Measurements from ENCODE around the gene ROR1.

DNA sequence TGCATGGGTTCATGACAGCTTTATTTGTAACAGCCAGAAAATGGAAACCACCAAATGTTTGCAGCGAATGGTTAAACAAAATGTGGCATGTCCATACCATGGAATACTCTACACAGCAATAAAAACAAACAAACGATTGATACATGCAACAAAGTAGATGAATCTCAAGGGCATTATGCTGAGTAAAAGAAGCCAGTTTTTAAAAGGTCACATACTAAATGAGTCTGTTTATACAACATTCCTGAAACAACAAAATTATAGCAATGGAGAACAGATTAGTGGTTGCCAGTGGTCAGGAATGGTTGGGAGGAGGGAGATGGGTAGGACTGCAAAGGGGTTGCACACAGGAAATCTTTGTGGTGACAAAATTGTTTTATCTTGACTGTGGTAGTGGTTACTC, 227.2 kb downstream of the ROR1 start:
- TF ChIP-seq, protein P1, sequence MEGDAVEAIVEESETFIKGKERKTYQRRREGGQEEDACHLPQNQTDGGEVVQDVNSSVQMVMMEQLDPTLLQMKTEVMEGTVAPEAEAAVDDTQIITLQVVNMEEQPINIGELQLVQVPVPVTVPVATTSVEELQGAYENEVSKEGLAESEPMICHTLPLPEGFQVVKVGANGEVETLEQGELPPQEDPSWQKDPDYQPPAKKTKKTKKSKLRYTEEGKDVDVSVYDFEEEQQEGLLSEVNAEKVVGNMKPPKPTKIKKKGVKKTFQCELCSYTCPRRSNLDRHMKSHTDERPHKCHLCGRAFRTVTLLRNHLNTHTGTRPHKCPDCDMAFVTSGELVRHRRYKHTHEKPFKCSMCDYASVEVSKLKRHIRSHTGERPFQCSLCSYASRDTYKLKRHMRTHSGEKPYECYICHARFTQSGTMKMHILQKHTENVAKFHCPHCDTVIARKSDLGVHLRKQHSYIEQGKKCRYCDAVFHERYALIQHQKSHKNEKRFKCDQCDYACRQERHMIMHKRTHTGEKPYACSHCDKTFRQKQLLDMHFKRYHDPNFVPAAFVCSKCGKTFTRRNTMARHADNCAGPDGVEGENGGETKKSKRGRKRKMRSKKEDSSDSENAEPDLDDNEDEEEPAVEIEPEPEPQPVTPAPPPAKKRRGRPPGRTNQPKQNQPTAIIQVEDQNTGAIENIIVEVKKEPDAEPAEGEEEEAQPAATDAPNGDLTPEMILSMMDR (IDR thresholded peaks at IDR 0.05) = no peak
- TF ChIP-seq, protein P2, sequence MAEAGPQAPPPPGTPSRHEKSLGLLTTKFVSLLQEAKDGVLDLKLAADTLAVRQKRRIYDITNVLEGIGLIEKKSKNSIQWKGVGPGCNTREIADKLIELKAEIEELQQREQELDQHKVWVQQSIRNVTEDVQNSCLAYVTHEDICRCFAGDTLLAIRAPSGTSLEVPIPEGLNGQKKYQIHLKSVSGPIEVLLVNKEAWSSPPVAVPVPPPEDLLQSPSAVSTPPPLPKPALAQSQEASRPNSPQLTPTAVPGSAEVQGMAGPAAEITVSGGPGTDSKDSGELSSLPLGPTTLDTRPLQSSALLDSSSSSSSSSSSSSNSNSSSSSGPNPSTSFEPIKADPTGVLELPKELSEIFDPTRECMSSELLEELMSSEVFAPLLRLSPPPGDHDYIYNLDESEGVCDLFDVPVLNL (CRISPR knock-in tag; IDR thresholded peaks at IDR 0.05; ENCODE audit: borderline replicate concordance, low read depth) = no peak
- TF ChIP-seq, protein P3, sequence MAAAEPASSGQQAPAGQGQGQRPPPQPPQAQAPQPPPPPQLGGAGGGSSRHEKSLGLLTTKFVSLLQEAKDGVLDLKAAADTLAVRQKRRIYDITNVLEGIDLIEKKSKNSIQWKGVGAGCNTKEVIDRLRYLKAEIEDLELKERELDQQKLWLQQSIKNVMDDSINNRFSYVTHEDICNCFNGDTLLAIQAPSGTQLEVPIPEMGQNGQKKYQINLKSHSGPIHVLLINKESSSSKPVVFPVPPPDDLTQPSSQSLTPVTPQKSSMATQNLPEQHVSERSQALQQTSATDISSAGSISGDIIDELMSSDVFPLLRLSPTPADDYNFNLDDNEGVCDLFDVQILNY (CRISPR knock-in tag; IDR thresholded peaks at IDR 0.05) = no peak
- no peak for TF ChIP-seq CREB1 (CRISPR knock-in tag; IDR thresholded peaks at IDR 0.05)
- TF ChIP-seq, protein P4, sequence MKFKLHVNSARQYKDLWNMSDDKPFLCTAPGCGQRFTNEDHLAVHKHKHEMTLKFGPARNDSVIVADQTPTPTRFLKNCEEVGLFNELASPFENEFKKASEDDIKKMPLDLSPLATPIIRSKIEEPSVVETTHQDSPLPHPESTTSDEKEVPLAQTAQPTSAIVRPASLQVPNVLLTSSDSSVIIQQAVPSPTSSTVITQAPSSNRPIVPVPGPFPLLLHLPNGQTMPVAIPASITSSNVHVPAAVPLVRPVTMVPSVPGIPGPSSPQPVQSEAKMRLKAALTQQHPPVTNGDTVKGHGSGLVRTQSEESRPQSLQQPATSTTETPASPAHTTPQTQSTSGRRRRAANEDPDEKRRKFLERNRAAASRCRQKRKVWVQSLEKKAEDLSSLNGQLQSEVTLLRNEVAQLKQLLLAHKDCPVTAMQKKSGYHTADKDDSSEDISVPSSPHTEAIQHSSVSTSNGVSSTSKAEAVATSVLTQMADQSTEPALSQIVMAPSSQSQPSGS (CRISPR knock-in tag; IDR thresholded peaks at IDR 0.05; ENCODE audit: borderline replicate concordance, low read depth) = no peak
- TF ChIP-seq ESRRA (CRISPR knock-in tag; IDR thresholded peaks at IDR 0.05; ENCODE audit: borderline replicate concordance) = no peak
- no peak for TF ChIP-seq TCF7 (CRISPR knock-in tag; IDR thresholded peaks at IDR 0.05; ENCODE audit: low read depth)
- TF ChIP-seq, protein P5, sequence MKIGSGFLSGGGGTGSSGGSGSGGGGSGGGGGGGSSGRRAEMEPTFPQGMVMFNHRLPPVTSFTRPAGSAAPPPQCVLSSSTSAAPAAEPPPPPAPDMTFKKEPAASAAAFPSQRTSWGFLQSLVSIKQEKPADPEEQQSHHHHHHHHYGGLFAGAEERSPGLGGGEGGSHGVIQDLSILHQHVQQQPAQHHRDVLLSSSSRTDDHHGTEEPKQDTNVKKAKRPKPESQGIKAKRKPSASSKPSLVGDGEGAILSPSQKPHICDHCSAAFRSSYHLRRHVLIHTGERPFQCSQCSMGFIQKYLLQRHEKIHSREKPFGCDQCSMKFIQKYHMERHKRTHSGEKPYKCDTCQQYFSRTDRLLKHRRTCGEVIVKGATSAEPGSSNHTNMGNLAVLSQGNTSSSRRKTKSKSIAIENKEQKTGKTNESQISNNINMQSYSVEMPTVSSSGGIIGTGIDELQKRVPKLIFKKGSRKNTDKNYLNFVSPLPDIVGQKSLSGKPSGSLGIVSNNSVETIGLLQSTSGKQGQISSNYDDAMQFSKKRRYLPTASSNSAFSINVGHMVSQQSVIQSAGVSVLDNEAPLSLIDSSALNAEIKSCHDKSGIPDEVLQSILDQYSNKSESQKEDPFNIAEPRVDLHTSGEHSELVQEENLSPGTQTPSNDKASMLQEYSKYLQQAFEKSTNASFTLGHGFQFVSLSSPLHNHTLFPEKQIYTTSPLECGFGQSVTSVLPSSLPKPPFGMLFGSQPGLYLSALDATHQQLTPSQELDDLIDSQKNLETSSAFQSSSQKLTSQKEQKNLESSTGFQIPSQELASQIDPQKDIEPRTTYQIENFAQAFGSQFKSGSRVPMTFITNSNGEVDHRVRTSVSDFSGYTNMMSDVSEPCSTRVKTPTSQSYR (CRISPR knock-in tag; IDR thresholded peaks at IDR 0.05) = no peak
- TF ChIP-seq ELF4 (CRISPR knock-in tag; IDR thresholded peaks at IDR 0.05; ENCODE audit: low read depth) = no peak
- no peak for TF ChIP-seq ZNF423 (CRISPR knock-in tag; IDR thresholded peaks at IDR 0.05)
- TF ChIP-seq TEAD4 (CRISPR knock-in tag; IDR thresholded peaks at IDR 0.05) = no peak
- TF ChIP-seq SP1 (CRISPR knock-in tag; conservative IDR thresholded peaks at IDR 0.05) = no peak
